HL-60 (cell line): ENCODE results near the gene NFIB.

ENCODE experiments used
- DNase-seq, 2 experiments: peaks; one replicate each; pipeline ENCODE4 v3.0.0-alpha.2; 2010 to 2020; ENCODE audit warnings: low read depth in 1 of 2, low spot score in 1 of 2
- H3K27ac ChIP-seq: fragments of 250-450 bp; sonication (Bioruptor Pico); replicated peaks from 2 replicates; pipeline ENCODE4 v1.5.1; 2020; ENCODE audit warnings: mild to moderate bottlenecking, moderate library complexity
- H3K27me3 ChIP-seq: fragments of 250-450 bp; sonication (Bioruptor Pico); 2 replicates; pipeline ENCODE4 v1.5.1; 2021; ENCODE audit warnings: mild to moderate bottlenecking, moderate library complexity; ENCODE audit not compliant: insufficient read depth, poor library complexity, severe bottlenecking
- H3K4me3 ChIP-seq: replicated peaks from 2 replicates; pipeline ENCODE4 v1.5.1; 2011; ENCODE audit warnings: mild to moderate bottlenecking, control low read depth, low read length; ENCODE audit not compliant: insufficient read depth
- CTCF ChIP-seq: IDR thresholded peaks from one replicate; pipeline ENCODE4 v1.5.1; 2011; ENCODE audit warnings: low read length, control low read depth, inconsistent platforms; ENCODE audit not compliant: insufficient read depth
- GABPA ChIP-seq: IDR thresholded peaks from 2 replicates; pipeline ENCODE4 v1.6.1; 2012; ENCODE audit warnings: low read depth
- POLR2AphosphoS5 ChIP-seq: IDR thresholded peaks from 2 replicates; pipeline ENCODE4 v1.6.1; 2012; ENCODE audit warnings: low read depth
- REST ChIP-seq: IDR thresholded peaks from 2 replicates; pipeline ENCODE4 v1.6.1; 2012; ENCODE audit warnings: low read depth; ENCODE audit not compliant: insufficient replicate concordance
- SPI1 ChIP-seq: IDR thresholded peaks from 2 replicates; pipeline ENCODE4 v1.6.1; 2012; ENCODE audit warnings: low read depth, mild to moderate bottlenecking, borderline replicate concordance

Gene NFIB

DNA sequence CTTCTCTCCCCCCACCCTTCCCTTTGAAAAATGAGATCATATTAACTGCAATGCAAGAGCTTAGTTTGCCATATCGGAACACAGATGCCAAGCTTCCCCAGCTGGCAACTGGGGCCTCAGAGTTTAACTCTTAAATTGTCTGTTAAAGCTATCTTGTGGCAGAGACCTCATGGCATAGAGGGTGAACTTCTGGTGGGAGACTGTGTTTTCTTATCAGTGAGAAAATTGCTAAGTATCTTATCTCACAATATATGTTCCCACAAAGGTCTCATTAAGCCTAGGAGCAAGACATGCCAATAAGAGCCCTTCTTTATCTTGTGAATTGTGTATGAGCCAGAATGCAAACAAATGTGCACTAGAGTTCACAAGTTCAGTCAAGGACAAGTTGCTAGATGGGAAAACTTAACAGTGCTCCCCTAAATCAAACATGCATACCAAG, 12.3 kb downstream of the NFIB start:
- no peak overlapping the region for H3K4me3 ChIP-seq
- no peak for DNase-seq
- H3K27me3 ChIP-seq, result no peaks in the 10 kb centered on the region
- no peak overlapping the region for H3K27ac ChIP-seq
- TF ChIP-seq SPI1 (no peak), GABPA (no peak), POLR2AphosphoS5 (no peak), REST (no peak), CTCF (no peak)

DNA sequence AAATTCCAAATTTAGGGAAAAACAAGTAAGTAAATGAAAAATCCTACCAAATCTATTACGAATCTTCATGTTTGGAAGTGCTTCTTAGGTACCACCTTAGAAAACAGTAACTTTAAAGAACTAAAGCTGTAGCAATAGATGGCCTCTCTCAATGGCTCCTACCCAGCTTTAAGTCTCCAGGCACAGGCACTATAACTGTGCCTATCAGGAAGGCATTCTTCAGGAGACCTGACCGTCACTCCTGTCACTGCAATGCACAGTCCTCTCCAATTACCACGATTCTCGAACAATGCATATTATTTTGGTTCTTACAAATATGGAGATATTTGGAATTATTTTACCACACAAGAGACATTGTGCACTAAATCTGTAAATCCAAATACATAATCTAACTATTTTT, 12.9 kb downstream of the NFIB start:
- H3K27me3 ChIP-seq, result no peaks in the 10 kb centered on the region
- H3K27ac ChIP-seq, result no peak overlapping the region
- TF ChIP-seq GABPA (no peak), SPI1 (no peak), REST (no peak), CTCF (no peak)
- no peak for DNase-seq
- H3K4me3 ChIP-seq, result no peak overlapping the region

GRCh38 chr9:14300588-14300987, 13.4 kb downstream of the NFIB start:
- Histone ChIP-seq H3K27ac (no peak overlapping the region), H3K4me3 (no peak overlapping the region), H3K27me3 (no peaks in the 10 kb centered on the region)
- DNase-seq, result no peak
- TF ChIP-seq POLR2AphosphoS5 (no peak), SPI1 (no peak), GABPA (no peak), CTCF (no peak), REST (no peak)
